Measurements from ENCODE around the gene IDH3A. TPM values are rescaled to one million over a fixed set of nuclear protein-coding genes. Genes with fewer than 3 reads are reported as not detected.

Gene IDH3A
- total RNA-seq, 1 experiment from 2014 or later = 111 TPM

GRCh38 chr15:78212546-78213424 lies 63.6 kb downstream of the IDH3A start:
- Mint-ChIP-seq H3K27me3 (ENCODE audit: unreplicated experiment) (no peaks in the 10 kb centered on the region), H3K36me3 (ENCODE audit: insufficient read depth, unreplicated experiment) (peaks cover 12% of the 10 kb centered on the region), H3K4me3 (ENCODE audit: low read depth, unreplicated experiment) (no peak overlapping the region), H3K27ac (ENCODE audit: unreplicated experiment) (peak overlapping the region; percentile 33), H3K4me1 (ENCODE audit: low read depth, unreplicated experiment) (peaks cover 75% of the 10 kb centered on the region), H3K9me3 (ENCODE audit: low read depth, unreplicated experiment) (no peaks in the 10 kb centered on the region)
- TF ChIP-seq CTCF (IDR thresholded peaks at IDR 0.05; ENCODE audit: unreplicated experiment) = no peak
- intact Hi-C loops (cut with micrococcal nuclease; ENCODE audit: unreplicated experiment) = no loop called here
- BruUV-seq (replicated peaks) = no TSS peak
- peak; percentile 88 for DNase-seq
- CTCF ChIA-PET = interaction anchor here (0.7 to 1.4 kb wide), 3 partner anchors 10 to 105 kb away, joined by 3 to 5 read pairs (median 4); no protein-coding TSS in a partner anchor

- intact Hi-C loops (cut with micrococcal nuclease; ENCODE audit: unreplicated experiment) = no loop called here
- TF ChIP-seq CTCF (IDR thresholded peaks at IDR 0.05; ENCODE audit: unreplicated experiment) = no peak
- Mint-ChIP-seq H3K27ac (ENCODE audit: unreplicated experiment) (no peak overlapping the region), H3K4me1 (ENCODE audit: low read depth, unreplicated experiment) (peaks cover 74% of the 10 kb centered on the region), H3K27me3 (ENCODE audit: unreplicated experiment) (no peaks in the 10 kb centered on the region), H3K36me3 (ENCODE audit: insufficient read depth, unreplicated experiment) (peaks cover 12% of the 10 kb centered on the region), H3K4me3 (ENCODE audit: low read depth, unreplicated experiment) (no peak overlapping the region), H3K9me3 (ENCODE audit: low read depth, unreplicated experiment) (no peaks in the 10 kb centered on the region)
- CTCF ChIA-PET = no interaction called here
- no TSS peak for BruUV-seq (replicated peaks)
- no peak for DNase-seq
Observed at GRCh38 chr15:78213425-78213750, 64.2 kb downstream of the IDH3A start.

DNA sequence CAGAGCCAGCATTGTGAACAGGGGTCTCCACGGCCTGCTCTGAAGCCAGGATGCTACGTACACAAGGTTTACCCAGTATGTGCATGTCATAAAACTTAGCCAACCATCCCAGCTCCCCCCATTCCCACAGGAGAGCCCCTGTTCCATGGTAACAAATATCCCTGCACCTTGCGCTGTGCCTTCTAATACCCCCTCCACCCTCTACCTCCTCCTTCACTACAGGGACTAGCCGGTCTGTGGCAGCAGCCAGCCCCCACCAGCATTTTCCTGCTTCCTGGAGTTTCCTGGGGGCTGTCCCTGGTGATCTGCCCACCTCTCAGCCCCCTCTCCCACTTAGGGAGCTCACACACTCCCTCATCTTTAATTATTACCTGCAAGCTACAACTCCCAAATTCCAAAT lies 64.8 kb downstream of the IDH3A start:
- CTCF ChIA-PET = interaction anchor here (0.6 kb wide), 1 partner anchor 13 kb away, joined by 7 read pairs; no protein-coding TSS in a partner anchor
- no peak overlapping the region for H3K27ac Mint-ChIP-seq (ENCODE audit: unreplicated experiment)
- BruUV-seq (replicated peaks) = no TSS peak

More for the DNA sequence above, 64.8 kb downstream of the IDH3A start:
- peaks cover 12% of the 10 kb centered on the region for H3K36me3 Mint-ChIP-seq (ENCODE audit: insufficient read depth, unreplicated experiment)
- intact Hi-C loops (cut with micrococcal nuclease; ENCODE audit: unreplicated experiment) = no loop called here
- no peak for TF ChIP-seq CTCF (IDR thresholded peaks at IDR 0.05; ENCODE audit: unreplicated experiment)
- peaks cover 72% of the 10 kb centered on the region for H3K4me1 Mint-ChIP-seq (ENCODE audit: low read depth, unreplicated experiment)
- no peaks in the 10 kb centered on the region for H3K9me3 Mint-ChIP-seq (ENCODE audit: low read depth, unreplicated experiment)
- no peak overlapping the region for H3K4me3 Mint-ChIP-seq (ENCODE audit: low read depth, unreplicated experiment)
- DNase-seq = no peak
- no peaks in the 10 kb centered on the region for H3K27me3 Mint-ChIP-seq (ENCODE audit: unreplicated experiment)

Measured in Calu3 (cell line).